ENCODE results near the gene SLC35F1. TPM values are rescaled to one million over a fixed set of nuclear protein-coding genes. Genes with fewer than 3 reads are reported as not detected.

SLC35F1 gene
- total RNA-seq, 1 experiment from 2014 or later = not detected

Other genes with a start within 250 kb of the SLC35F1 start
- gene NUS1, start 231.8 kb upstream of the SLC35F1 start, total RNA-seq (2014; rRNA removed; shearing (Covaris generic)) = 13.1 TPM in 2 replicates